CD4-positive, alpha-beta T cell treated with Interferon gamma for 1 hour (primary cell): ENCODE data around the gene LHCGR.
"Not testable (repeated sequence)": the region's sequence is repeated elsewhere in the genome, so short reads cannot be mapped to it uniquely, and the experiment has no call there.

ENCODE experiments used
- DNase-seq: peaks from one replicate; pipeline ENCODE4 v3.0.0-alpha.2; 2020

LHCGR gene

DNA sequence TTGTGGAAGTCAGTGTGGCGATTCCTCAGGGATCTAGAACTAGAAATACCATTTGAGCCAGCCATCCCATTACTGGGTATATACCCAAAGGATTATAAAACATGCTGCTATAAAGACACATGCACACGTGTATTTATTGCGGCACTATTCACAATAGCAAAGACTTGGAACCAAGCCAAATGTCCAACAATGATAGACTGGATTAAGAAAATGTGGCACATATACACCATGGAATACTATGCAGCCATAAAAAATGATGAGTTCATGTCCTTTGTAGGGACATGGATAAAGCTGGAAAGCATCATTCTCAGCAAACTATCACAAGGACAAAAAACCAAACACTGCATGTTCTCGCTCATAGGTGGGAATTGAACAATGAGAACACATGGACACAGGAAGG is 16.3 kb downstream of the LHCGR start:
- DNase-seq = not testable (repeated sequence)

DNA sequence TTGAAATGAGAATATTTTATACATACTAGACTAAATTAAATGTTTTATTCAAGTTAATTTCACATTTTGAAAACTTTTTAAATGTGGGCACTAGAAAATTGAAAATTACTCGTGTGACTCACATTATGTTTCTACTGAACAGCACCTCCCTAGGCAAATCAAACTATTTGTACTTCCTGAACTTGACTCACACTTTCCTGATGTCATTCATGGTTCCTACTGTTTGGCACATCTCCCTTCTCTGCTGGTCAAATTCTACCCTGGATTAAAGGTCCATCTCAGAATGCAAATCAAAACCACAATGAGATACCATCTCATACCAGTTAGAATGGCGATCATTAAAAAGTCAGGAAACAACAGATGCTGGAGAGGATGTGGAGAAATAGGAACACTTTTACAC is 16.7 kb downstream of the LHCGR start:
- DNase-seq = no peak

DNA sequence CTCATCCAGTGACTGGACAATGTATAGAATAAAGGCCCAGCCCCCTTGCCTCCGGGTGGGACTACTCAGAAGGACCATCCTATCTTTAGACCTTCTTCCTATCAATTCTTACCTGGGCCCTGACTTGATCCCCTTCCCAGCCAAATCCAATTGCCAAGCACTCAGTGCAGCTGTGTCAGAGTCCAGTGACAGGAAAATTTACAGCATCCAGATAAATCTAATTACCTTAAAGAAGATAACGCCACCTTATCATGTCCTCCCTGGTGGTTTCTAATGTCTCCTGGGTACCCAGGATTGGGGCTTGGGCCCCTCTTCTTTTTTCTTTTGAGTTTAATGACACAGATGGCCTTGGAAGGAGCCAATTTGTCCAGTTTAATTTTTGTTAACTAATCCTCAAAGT is 19.3 kb downstream of the LHCGR start:
- DNase-seq = no peak

DNA sequence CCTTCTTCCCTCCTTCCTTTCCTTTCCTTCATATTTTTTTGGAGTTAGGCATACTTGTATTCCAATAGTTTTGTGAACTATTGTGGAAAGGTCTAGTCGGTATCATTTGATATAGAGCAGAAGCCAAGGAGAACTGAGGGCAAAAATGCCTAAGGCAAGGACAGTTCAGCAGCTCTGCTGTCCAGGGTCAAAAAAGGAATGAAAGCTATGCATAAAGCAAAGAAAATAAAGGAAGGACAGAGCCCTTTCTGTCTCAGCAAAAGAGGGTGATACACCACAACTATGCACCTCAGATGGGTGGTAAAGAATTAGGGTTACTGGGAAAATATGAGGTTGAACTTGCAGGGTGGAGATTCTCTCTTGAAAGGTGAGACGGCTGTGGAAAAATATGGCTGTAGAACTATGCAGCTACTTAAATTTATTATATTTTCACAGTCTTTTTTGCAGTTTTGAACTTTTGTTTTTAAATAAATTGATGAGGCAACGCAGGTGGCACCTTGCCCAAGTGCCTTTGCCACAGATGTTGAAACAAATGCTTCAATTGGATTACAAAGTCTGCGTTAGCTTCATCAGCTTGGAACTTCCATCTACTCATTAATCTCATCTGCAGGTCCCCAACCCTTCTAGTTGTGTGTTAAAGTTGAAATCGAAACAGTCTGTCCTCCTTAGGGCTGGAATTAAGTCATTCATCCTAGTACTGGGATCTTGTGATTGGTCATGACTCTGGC is 20.8 kb downstream of the LHCGR start:
- DNase-seq = no peak

DNA sequence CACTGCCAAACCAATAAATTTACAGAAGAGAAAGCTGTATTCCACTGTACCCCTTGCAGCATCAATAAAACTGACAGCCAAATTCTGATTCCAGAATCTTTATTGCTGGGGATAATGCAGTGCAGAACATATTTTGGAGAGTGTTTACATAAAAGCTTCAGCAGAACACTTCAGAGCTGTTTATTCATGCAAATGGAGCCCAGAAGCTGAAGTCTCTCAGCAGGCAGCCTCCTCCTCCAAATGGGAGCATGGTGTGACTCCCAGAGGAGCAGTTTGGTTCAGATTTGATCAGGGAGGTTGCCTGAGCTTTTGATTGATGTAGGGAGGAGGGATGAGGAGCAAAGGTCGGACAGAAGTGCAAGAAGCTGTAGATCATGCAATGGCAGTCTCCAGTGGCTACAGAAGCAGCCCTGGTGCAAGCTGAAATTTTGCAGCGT is 22.4 kb downstream of the LHCGR start:
- no peak for DNase-seq

DNA sequence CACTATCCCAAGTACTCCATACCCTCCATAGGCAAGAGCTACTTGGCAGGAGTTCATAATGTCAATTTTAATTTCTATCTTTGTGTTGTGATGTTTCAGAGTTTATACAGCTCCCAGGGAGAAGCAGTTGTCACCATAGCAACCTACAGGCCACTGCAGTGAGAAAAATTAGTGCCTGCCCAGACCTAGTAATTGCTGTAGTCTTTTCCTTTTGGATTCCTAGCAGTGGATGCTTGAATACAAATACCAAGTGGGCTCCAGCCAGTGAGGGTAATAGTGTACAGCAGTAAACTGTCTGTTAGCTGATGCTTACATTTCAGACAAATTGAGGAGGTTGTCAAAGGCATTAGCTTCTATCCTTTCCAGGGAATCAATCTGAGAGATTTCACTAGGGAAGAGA is 26.7 kb downstream of the LHCGR start:
- DNase-seq = no peak

DNA sequence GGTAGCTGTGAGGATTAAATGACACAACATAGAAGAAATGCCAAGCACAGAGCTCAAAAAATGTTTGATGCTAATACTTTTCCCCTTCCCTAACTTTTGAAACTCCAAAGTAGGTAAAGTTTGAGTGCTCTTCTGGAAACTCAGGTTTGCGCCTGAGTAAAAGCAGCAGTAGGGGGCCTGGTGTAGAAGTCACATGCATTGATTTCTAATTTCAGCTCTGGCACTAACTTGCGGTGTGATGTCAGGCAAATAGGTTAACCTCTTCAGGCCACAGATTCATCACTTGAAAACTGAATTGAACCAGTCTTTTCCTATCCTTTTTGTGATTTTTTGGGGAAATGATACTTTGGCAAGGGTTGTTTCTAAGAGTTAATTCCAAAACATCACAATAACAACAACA is 27.2 kb downstream of the LHCGR start:
- DNase-seq = no peak

DNA sequence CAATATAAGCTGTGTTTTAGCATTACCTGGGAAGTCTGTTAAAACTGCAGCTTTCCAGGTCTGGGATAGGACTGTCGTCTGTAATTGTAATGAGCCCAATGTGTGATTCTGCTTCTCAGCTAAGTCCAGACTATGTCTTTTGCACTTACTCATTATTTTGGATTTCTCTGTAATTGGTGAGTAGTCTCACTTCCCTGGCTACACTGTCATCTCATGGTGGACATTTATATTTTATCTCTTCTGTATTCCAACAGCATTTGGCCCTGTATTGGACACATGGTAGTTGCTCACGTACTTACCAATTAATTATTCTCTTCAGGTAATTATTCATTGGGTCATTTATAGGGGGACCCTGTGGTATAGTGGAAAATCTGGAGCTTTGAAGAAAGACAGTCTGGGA is 28.0 kb downstream of the LHCGR start:
- DNase-seq = no peak

DNA sequence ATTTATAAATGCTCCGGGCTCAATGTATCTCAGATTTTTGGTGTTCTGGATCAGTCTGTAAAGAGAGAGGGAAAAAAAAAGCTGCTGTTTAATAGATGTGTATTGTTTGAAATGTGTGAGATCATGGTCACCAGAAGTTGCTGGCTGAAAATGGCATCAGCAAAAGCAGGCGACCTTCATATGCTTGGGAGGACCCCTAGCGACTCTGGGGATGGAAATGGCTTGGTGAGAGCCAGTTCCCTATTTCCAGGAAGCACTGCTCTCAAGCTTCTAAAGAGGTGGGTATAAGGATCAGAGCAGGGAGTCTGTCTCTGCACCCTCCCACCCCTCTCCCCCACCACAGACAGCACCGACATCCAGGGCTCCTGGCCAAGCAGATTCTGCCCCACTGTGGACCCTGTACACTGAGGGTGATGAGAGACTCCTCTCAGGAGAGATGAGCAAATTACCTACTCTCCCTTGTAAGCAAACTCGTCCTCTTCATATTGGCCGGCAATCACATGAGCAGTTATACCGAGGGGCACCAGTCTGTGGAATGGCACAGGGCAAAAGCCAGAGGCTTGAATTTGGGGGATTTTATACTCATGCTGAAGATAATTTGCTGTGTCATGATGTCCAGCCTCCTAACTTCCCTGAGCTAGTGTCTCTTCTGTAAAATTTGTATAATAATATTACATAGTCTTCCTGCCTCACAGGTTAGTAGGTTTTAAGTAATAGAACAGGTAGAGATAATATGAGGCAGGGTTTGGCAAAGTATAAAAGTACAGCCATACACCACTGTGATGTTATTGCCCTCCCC is 29.6 kb downstream of the LHCGR start:
- no peak for DNase-seq

DNA sequence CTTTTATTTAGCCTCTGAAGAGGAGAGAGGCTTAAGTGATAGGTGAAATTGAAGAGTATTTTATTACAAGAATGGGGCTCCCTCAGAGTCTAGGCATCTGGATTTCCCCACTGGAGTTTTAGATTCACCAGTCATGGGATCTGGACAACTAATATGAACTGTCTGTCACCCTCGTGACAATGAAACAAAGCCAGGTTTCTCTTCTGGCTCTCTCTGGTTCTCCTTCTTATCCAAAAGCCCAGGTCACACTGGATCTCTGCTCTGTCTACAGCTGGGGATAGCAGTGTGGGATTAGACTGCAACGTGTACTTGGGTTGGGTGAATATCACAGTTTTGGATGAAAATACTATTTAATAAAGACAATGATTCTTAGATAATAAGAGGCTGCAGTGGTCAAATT is 31.2 kb downstream of the LHCGR start:
- DNase-seq = no peak

DNA sequence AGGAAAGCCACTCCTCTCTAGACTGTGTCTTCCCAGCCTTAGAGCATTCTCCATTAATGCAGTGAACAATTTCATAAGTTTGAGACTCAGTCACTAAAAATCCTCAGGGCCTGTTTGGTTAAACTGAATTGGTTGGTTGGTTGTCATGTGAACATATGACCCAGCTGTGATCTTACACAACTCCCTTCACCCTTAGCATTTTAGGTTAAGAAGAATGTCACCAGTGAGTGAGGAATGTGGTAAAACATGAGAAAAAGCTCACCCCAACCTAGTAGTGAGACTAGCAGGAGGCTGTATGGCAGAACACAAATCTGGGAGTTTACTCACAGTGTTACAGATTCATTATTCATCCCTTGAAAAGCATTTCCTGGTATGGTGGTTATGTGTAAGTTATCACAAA is 32.4 kb downstream of the LHCGR start:
- DNase-seq = no peak

DNA sequence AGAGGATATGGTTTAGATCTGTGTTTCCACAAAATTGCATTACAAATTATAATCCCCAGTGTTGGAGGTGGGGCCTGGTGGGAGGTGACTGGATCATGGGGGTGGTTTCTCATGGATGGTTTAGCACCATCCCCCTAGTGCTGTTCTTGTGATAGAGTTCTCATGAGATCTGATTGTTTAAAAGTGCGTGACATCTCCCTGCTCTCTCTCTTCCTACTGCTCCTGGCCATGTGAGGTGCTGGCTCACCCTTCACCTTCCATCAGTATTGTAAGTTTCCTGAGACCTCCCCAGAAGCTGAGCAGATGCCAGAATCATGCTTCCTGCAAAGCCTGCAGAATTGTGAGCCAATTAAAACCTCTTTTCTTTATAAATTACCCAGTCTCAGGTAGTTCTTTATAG is 33.1 kb downstream of the LHCGR start:
- no peak for DNase-seq

DNA sequence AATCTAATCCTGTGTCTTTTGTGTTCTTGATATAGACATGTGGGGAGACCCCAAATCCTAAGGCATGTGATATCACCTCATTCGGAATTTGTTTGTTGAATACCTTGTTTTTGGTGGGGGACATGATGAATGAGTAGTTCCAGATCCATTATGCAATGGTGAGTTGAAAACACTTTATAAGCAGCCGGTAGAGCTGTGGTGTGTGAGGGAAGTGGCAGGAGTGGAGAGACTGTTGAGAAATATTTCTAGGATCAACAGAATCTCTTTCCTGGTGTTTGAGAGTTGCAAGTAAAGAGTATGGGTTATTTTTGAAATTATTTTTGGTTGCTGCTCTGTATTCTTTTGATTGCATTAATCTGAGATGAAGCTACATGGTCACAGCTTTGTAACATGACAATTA is 34.4 kb downstream of the LHCGR start:
- DNase-seq = no peak

DNA sequence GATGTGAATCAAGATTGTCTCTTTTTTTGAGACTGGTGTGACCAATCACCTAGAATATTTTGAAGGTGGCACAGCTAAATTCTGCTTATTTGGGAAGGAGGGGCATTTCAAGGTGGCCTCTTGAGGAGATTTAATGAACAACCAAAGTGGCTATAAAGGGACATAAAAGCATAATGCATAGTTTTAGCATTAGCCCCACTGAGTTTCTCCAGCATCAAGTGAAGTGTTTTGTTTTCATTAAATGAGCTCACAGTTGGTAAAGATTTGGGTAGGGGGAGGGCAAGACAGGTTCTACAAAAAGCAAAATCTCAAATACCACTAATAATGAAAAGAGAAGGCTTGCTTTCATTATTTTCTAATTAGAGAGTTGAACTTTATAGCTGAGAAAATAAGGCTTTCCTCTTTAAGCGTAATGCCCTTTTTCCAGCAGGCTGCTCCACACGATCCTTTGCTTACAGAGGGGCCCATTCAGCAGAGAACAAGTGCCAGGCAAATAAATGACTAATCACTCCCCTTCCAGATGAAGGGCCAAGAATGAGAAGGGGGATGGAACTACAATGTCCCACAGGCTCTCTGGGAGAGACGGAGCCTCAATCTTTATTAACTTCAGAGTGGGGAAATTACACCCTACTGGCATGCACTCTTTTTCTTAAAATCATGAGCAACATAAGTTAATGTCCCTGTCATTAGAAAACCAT is 35.9 kb downstream of the LHCGR start:
- no peak for DNase-seq

DNA sequence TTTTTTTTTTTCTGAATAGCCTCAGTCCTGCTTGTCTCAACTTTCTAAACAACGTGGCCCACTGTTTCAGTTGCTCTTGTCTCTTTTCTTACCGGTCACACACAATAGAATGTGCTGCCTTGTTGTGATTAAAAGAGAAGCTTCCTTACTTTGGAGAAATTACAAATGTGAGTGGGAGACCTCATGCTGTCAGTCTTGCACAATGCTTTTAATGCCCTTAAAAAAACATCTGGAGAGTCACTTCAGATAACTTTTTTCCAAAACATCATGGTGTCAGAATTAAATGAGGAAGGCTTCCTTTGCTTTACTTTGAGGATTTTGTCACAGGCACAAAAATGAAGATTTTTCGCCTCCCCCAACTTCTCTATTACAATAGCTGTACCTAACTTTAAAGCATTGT is 37.7 kb downstream of the LHCGR start:
- DNase-seq = no peak

DNA sequence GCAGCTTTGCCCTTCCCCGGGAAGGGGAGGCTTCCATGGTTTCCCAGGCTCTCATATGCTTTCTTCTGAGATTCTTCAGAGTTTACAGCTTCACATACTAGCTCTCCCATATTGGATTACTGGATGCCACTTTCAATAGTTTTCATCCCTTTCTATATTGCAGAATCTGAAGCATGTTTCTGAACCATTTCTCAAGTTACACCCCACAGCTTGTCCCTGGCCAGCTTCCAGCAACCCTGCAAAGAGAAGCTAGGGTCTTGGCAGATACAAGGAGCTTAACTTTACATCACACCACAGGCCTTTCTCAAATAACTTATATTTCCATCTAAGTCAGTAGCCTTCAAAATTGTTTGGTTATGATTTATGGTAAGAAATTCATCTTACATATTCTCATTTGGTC is 39.6 kb downstream of the LHCGR start:
- DNase-seq = no peak

DNA sequence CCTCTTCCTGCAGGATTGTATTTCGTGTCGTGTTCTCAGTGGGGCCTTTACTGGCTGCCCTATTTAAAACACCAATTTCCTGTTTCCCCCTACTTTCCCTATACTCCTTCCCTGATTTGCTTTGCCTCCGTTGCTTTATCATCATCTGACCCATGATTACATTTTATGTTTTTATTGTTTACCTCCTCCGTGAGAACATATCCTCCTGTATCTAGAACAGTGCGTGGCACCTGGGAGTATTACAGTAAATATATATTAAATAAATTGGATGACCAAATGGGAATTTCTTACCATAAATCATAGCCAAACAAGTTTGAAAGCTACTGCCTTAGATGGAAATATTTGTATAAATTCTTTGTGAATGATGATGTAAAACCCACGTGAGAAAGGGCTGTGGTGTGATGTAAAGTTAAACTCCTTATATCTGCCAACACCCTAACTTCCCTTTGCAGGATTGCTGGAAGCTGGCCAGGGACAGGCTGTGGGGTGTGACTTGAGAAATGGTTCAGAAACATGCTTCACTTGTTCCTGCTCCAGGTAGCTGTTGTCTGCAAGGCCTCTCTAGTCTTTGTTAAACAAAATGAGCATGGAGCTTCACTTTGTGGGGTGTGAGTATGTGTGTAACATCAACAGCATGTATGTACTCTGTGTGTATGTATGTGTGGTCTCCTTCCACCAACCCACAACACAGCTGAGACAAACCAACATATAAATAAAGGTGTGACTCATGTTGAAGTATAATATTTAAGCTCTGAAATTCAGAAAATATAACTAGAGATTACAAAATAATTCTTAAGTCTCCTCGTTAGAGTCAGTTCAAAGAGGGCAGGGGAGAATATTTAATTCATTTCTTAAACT is 40.3 kb downstream of the LHCGR start:
- no peak for DNase-seq

DNA sequence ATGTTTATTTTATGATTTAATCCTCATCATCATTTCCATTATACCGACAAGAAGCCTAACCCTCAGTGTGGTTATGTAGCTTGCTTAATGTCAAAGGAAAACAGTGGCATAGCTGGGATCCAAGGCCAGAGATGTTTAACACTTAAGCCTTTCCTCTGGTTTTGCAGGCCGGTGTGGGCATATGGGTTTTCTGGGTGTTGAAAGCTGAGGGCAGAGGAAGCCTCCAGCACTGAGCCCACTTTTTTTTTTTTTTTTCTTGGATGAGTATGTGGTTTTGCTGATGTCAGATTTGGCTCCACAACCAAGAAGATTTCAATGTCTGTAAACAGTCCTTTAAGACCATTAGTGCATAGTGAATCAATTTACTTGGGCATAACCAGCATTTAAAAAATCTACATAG is 41.3 kb downstream of the LHCGR start:
- DNase-seq = no peak

DNA sequence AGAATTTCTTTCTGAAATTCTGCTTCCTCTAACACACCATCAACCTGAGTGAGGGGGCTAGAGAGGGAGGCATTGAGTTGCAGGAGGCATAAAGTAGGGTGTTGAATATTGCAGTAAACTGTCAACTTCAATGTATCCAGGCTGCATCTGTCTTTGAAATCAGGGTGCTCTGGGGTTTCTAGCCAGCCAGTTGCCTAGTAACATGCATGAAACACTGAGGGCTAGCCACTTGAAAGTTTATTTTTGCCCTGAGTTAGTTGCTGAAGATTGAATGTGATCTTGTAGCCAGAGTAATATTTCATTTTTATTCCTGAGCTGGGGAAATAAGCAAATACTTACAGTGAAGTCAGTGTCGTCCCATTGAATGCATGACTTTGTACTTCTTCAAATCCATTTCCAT is 41.9 kb downstream of the LHCGR start:
- no peak for DNase-seq

DNA sequence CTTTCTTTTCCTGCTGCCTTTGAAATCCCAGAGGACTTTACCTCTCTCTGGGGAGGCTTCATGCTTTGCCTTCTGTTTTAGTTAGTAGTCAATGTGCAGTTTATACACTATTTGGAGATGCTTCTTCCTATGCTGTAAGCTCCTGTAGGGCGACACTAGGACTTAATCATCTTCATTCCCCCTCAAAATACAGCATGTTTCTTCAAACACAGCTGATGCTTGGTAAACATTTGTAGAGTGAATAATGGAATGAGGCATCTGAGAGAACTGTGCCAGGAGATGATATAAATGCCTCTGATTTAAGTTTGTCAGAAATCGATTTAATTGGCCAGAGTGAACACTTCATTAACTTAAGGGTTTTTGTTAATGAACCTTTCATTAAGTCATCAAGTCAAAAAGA is 43.4 kb downstream of the LHCGR start:
- DNase-seq = no peak

DNA sequence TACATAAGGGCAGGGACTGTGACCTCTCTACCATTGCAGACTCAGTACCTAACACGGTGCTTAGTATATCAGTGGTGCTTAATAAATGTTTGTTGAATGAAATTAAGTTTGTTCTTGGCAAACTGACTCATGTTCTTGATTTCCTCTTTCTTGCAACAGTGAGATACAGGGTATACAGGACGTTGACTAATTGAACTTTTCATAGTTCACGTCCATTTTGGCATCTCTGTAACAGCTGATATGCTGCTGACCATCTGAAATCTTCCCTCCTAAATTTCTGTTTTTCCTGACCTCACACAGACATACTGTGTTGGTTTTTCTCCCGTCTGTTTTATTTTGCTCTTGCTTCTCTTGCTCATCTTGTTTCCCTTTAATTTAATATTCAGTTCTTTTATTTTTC is 44.2 kb downstream of the LHCGR start:
- no peak for DNase-seq

DNA sequence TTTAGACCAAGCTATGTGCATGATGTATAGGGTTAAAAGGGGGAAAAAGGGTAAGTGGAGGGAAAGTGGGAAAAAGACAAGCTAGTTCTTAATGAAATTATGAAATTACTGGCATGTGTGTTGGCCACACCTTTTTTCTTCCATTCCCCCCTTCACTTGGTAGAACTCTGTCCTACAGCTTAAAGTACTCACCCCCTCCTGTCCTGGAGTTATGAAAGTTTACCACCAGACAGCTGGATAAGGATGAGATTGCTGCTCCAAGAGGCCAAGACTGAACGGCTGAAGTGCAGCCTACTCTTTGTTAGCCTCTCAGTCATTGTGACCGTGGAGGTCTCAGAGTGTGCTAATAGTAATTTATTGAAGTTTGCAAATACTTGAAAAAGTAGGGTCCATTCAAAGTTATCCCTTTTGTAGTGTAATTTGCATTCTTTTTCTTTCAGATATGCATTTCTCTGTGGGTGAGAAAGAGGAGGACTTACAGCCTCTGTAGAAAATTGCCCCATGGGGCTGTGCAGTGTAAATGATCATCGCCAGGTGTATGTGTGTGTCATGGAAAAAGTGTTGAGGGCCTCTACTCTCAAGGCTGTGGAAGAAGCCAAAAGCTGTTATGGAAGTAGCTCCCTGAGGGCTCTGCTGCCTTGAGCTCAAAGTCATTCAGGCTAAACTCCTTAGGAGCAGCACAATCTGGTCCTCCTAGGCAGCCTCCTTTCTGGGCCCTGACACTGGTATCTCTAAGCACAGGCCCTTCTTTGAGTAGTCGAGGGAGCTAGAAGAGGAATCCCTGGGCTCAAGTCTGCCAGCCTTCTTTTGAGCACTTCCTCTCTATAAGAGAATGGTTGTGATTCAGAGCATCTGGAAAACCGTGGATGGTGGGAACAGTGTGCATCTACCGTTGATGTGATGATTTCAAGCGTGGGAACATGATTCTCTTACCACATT is 46.2 kb downstream of the LHCGR start:
- DNase-seq = no peak
